GM21381 (cell line): Measurements from ENCODE around the gene ABL2.
"Not testable (repeated sequence)": the region's sequence is repeated elsewhere in the genome, so short reads cannot be mapped to it uniquely, and the experiment has no call there.

Experiments
- ATAC-seq: cut with Tn5 transposase; IDR thresholded peaks from one replicate; pipeline ENCODE4 v1.9.1; 2021; ENCODE audit warnings: mild to moderate bottlenecking, moderate library complexity; ENCODE audit not compliant: unreplicated experiment

Gene ABL2

GRCh38 chr1:179217943-179218507 is 11.5 kb downstream of the ABL2 start:
- ATAC-seq = no peak

GRCh38 chr1:179213317-179213716 is 16.2 kb downstream of the ABL2 start:
- ATAC-seq = not testable (repeated sequence)

- ATAC-seq = no peak
Measured at GRCh38 chr1:179208681-179209477, 20.6 kb downstream of the ABL2 start.

DNA sequence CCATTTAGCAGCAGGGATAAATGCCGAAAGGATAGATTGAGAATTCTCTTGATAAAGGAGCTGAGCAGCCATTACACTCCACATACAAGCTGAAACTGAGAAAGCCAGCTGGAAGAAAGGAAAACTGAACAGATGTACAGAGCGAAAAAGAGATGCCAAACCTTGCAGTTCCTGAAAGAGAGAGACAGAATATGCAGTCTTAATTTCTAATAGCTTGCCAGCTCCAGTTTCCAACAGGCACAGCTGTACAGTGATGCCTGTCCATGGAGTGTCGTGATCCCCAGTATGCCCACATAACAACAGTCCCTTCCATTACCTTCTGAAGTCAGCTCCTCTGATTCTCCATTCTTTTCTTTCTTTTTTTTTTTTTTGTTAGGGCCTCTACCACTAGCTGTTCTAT is 22.7 kb downstream of the ABL2 start:
- ATAC-seq = no peak

DNA sequence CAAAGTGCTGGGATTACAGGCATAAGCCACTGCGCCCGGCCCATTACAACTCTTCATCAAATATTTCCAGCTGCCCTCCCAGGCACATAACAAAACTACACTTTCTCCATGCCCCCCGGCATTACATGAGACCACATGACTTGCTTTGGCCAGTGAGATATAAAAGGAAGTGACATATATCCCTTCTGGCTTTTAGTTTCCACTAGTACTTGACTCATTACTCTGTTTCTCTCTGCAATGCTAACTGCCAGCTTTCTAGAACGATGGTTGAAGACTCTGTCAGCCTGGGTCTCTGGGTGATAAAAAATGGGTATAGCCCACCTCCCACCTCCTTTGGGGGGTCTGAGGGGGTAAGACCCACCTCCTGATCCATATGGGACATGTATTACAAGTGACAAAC is 24.2 kb downstream of the ABL2 start:
- ATAC-seq = no peak

GRCh38 chr1:179202161-179202560 is 27.3 kb downstream of the ABL2 start:
- ATAC-seq = no peak

DNA sequence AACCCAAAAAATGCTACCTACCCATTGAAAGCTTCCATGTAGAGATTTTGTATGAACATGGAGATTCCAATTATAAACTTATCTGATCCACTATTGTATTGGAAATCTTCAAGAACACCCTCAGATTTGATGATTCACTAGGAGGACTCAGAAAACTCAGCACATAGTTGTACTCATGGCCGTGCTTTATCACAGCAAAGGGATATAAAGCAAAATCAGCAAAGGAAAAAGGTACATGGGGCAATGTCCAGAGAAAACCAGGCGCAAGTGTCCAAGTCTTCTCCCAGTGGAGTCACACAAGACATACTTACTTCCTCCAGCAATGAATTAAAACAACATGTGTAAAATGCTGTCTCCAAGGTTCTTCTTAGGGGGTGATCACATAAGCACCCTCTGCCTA is 28.9 kb downstream of the ABL2 start:
- ATAC-seq = no peak

GRCh38 chr1:179197690-179198297 is 31.7 kb downstream of the ABL2 start:
- no peak for ATAC-seq

- not testable (repeated sequence) for ATAC-seq
Measured at GRCh38 chr1:179195857-179196256, 33.6 kb downstream of the ABL2 start.

GRCh38 chr1:179195376-179195775 is 34.1 kb downstream of the ABL2 start:
- no peak for ATAC-seq

- ATAC-seq = no peak
Measured at GRCh38 chr1:179194068-179194537, 35.4 kb downstream of the ABL2 start.

DNA sequence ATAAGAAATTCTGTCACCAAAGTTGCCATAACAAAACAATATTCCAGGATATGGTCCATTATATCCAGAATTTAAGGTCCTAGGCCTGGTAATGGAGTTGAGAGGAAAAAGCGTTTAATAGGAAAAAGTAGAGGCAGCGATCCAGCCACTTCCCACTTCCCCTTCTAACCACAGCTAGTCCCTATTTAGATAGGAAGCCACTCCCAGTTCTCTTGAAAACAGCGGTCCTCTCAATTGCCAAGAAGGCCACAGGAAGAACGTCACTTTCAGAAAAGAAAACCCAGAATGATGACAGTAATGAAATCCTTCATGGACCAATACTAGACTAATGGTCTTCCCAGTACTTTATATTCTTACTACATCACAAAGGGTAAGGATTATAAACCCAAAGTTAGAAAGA is 38.6 kb downstream of the ABL2 start:
- no peak for ATAC-seq

DNA sequence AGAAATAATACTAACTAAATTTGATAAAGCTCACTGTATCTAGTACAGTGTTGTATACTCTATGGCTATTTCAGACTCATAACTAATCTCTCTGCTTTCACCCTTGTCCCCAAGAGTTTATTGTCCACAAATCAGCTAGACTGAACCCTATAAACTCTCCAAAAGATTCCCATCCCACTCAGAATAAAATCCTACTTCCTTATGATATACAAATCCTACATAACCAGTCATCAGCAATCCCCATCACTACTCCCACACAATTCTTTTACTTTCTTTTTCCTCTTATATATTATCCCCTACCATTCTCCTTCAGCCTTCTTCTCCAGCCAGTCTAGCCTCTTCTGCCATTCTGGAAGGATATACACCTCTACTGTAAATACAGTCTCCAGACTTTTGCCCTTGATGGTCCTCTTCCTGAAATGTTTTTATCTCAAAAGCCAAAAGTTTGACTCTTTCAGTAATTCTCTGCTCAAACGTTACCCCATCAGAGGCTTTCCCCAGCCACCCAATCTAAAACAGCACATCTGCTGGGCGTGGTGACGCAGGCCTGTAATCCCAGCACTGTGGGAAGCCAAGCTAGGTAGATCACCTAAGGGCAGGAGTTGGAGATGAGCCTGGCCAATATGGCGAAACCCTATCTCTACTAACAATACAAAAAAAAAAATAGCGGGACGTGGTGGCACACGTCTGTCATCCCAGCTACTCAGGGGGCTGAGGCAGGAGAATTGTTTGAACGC is 41.6 kb downstream of the ABL2 start:
- ATAC-seq = no peak

DNA sequence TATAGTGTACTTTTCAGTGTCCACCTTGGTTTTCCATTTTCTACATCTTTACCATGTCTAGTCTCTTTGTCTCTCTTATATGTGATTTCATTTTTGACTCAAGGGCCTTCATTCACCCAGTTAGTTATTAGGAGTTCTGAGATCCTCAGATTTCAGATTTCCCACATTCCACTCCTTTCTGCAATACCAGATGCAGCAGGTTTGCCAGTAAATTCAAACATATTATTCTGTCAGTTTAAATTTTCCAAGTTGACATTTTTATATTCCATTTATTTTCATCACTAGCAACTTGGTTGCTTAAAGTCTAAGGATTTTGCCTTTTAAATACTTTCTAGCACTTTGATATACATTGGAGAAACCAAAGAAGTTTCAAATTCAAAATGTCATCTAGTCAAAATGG is 42.4 kb downstream of the ABL2 start:
- no peak for ATAC-seq

DNA sequence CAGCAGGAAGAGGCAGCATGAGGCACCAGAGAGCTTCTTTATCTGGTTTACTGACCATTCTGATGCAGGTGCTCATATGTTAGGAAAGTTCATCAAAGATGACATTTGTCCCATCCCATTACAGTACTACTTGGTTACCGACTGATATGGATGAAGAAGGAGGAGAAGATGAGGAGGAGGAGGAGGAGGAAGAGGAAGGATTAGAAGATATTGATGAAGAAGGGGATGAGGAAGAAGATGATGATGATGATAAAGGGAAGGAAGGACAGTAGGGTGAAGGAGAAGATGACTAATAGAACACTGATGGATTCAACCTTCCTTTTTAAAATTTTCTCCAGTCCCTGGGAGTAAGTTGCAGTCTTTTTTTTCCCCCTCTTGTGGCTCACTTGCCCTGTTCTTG is 45.1 kb downstream of the ABL2 start:
- ATAC-seq = no peak

- no peak for ATAC-seq
Measured at GRCh38 chr1:179183857-179184256, 45.6 kb downstream of the ABL2 start.

GRCh38 chr1:179178950-179179349 is 50.5 kb downstream of the ABL2 start:
- ATAC-seq = no peak

GRCh38 chr1:179178183-179178582 is 51.3 kb downstream of the ABL2 start:
- no peak for ATAC-seq

DNA sequence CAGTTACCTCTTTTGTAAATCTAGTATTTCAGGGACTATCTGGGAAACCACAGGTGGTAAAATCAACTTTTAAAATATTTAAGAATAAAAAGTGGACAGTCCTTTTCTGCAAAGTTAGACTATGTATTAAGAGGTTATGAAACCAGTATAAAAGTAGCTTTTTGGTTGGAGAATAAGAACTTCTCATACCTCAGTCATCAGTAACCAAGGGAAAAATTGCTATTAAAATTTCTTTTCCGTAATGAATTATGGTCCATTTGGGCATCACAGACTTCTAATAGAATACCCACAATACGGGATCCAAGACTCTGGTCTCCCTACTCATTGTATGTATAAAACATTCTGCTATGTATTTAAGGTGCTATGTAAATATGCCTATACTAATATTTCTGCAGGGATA is 51.9 kb downstream of the ABL2 start:
- no peak for ATAC-seq

DNA sequence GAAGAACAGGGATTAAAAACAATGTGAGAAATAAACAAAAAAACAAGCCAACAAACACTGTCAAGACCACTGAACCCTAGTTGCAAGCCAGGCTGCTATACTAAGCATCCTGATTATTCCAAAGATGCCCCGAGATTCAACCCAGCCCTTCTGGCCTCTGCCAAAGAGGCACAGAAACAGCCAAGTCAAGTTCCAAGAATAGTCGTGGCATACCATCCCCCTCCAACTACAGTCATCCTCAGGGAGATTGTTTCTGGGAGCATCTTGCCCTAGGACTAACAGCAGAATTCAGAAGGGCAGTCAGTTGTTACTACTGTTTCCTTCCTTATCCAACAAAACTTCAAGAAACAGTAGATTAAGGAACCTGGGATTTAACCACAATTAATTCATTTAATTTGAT is 52.3 kb downstream of the ABL2 start:
- ATAC-seq = no peak

GRCh38 chr1:179175011-179175841 is 54.3 kb downstream of the ABL2 start:
- no peak for ATAC-seq
